GM19238 (cell line): ENCODE measurements around the gene ZFPL1.

Source experiments
- DNase-seq: peaks from one replicate; pipeline ENCODE4 v3.0.0; 2011; ENCODE audit warnings: low spot score; ENCODE audit not compliant: insufficient read length

Gene ZFPL1

DNA sequence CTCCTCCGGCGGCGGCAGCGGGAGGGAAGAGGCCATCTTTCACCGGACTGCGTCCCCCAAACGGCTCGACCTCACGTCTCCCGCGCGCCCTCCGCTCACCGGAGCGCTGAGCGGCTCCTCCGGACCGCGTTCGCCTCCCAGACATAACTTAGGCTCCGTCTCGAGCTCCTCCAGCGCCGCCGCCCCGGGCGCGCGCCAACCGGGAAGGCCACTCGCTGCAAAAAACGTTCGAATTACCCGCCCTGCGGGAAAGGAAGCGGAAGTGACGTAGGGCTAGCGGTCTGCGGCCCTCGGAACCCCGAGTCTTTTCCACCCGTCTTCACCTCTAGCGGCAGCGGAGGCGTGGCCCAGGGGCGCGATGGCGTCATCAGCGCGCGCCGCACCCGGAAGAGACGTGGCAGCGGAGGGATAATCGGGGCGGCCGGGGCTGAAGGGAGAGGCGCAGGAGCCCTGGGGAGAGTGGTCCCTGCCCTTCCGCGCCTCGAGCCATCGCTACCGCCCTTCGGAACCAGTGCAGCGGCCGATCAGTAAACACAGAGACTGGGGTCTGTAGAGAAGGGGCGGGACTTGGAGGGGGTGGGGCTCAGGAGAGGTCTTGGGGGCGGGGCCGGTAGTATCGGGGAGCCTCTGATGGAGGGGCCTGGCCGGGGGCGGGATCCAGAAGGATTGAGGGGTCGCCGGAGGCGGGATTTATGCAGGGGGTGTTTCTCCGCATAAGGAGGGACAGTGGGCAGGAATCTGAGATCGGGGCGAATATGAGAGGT, at the start of gene ZFPL1, which contains the start of gene CDCA5:
Gene ZFPL1, plus strand, starts transcription at position 389 of the 764 bp plus-strand sequence. CDS start 477 bp downstream, outside the sequence.
Gene CDCA5, minus strand, starts transcription at position 207 of the 764 bp plus-strand sequence. Its CDS starts 62 bp downstream, at position 145.
- peak; percentile 99 for DNase-seq

DNA sequence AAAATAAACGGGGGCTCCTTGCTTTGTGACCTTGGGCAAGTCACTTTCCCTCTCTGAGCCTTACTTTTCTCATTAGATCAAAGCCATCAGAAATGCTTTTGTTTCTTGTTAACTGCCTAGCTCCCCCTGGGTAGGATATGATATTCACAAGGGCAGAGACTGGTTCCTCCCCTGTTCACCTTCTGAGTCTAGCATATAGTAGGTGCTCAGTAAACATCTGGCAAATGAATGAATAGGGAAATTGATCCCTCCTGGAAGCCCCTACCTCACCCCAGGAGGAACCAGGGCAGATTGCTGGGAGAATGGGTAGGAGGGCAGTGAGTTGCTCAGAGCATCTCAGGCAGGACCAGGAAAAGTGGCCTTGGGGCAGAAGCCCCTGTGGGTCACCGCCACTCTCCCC, 49.6 kb upstream of the ZFPL1 start:
- DNase-seq, result no peak

DNA sequence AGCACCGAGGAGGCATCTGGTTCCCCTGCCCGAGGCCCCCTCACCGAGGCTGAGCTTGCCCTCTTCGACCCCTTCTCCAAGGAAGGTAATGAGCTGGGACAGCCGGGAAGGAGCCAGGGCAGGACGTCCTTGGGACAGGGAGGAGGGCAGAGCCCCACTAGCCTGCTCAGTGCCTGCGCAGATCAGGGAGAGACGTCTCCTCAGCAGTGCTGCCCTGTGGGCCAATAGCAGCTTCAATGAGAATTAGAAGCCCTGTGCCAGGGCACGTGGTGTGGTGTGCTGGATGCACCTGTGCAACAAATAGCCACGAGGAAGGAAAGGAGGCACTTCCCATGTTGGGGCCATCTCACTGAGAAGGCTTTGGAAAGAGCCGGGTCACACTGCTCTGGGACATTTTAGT, 48.4 kb upstream of the ZFPL1 start:
- no peak for DNase-seq

DNA sequence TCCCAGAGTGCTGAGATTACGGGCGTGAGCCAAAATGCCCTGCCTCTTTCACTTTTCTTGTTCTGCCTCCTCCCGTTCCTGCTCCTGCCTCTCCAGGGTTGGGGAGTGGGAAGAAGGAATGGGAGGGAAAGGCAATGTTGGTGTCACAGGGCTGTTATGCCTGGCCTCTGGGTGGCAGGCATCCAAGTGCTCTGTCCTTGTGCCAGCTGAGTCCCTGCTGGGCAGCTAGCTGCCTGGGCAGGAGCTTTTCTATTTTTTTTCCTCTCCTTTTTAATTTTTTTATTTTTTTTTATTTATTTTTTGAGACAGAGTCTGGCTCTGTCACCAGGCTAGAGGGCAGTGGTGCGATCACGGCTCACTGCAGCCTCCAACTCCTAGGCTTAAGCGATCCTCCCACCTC, 47.1 kb upstream of the ZFPL1 start:
- no peak for DNase-seq

DNA sequence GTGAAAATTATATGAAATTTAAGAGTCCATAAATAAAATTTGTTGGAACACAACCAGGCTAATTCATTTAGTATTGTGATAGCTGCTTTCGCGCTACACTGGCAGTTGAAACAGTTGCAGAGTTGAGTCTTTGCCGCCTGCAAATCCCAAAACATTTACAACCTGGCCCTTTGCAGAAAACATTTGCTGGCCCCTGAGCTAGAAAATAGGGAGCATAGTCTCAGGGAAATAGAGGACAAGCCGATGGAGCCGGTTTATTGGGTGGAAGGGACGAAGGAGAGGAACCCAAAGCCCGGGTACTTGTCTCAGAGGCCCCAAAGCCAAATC, 43.5 kb upstream of the ZFPL1 start:
- no peak for DNase-seq

DNA sequence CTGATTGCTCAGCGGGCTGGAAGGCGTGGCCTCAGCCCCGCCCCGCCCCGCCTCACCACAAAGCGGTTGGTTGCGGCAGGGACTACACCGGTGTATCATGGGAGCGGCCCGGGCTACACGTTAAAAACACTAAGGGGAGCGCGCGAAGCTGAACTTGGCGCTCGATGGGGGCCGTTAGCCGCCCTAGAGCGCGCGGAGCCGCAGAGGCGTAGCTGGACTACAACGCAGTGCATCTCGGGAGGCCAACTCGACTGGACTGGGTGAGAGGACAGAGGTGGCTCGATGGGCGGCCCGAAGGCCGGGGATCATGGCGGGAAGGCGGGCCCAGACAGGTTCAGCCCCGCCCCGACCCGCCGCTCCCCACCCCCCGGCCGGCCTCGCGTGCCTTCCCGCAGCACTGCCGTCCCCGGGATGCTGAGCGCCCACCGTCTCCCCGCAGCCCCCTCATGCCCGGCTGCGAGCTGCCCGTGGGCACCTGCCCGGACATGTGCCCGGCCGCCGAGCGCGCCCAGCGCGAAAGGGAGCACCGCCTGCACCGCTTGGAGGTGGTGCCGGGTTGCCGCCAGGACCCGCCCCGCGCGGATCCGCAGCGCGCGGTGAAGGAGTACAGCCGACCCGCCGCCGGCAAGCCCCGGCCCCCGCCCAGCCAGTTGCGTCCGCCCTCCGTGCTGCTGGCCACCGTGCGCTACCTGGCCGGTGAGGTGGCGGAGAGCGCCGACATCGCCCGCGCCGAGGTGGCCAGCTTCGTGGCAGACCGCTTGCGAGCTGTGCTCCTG, 43.0 kb upstream of the ZFPL1 start, which contains the start of gene SAC3D1:
Gene SAC3D1, plus strand, starts transcription at position 364 of the 776 bp plus-strand sequence. Its CDS starts 83 bp downstream, at position 447.
- peak; percentile 98 for DNase-seq

DNA sequence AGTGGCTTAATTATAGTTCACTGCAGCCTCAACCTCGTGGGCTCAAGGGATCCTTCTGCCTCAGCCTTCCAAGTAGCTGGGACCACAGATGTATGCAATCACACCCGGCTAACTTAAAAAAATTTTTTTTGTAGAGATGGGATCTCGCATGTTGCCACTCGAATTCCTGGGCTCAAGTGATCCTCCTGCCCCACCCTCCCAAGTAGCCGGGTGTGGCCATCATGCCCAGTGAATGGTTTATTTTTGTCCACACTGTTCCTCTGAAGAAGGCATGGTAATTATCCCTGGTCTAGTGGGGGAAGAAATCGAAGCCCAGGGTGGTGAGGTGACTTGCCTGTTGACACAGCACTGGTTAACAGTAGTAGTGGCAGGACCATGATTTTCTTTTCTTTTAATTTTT, 41.1 kb upstream of the ZFPL1 start:
- no peak for DNase-seq

DNA sequence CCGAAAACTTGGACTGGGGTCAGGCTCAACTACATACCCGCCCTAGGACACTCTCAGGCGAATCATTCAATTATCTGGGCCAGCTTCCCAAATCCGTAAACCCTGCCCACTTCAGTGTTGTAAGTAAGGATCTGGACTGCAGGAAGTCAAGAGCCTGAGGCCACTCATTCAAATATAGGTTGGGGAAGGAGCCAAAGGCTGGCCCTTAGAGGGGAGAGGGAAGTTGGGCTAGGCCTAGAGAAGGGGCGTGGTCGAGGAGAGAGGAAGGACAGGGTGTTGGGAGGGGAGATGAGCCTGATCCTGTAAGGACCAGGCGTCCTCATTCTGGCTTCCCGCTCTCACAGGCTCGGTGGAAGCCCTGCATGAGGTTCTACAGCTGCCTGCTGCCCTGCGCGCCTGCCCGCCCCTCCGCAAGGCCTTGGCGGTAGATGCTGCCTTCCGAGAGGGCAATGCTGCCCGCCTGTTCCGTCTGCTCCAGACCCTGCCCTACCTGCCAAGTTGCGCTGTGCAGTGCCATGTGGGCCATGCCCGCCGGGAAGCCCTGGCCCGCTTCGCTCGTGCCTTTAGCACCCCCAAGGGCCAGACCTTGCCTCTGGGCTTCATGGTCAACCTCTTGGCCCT, 40.0 kb upstream of the ZFPL1 start:
- no peak for DNase-seq

DNA sequence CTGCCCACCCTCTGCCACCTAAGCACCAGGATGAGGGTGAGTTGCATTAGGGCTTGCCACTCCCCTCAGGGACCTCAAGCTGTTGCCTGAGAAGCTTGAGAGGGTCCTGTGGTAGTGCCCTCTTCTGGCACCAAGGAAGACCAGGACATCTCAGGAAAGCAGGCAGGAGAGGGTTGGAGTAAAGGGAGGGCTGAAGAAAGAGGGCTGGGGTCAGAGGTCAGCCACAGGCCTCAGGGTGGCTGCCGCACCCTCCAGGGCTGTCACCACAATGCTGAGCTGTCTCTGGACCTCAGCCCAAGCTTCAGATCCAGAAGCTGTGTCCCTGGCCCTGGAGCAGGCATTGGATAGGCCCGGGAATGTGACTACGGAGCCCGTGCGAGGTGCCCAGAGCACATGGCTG, 39.0 kb upstream of the ZFPL1 start:
- DNase-seq, result no peak

DNA sequence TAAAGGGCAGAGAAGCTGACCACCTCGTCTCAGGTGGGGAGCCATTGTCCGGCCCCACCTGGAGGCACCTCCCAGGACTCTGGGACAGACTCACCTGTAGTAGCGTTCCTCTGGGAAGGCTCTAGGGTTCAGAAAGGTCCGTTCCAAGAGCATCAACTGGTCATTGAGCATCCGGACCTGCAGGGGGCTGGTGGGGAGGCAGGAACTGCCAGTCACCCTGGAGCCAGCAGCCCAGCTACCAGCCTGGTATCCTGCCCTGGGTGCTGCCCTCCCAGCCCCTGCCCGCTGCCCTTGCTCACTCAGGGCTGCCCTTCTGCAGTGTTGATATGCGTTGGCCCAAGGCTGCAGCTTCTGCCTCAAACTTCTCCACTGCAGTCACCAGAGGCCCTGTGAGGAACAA, 38.3 kb upstream of the ZFPL1 start:
- DNase-seq, result no peak

DNA sequence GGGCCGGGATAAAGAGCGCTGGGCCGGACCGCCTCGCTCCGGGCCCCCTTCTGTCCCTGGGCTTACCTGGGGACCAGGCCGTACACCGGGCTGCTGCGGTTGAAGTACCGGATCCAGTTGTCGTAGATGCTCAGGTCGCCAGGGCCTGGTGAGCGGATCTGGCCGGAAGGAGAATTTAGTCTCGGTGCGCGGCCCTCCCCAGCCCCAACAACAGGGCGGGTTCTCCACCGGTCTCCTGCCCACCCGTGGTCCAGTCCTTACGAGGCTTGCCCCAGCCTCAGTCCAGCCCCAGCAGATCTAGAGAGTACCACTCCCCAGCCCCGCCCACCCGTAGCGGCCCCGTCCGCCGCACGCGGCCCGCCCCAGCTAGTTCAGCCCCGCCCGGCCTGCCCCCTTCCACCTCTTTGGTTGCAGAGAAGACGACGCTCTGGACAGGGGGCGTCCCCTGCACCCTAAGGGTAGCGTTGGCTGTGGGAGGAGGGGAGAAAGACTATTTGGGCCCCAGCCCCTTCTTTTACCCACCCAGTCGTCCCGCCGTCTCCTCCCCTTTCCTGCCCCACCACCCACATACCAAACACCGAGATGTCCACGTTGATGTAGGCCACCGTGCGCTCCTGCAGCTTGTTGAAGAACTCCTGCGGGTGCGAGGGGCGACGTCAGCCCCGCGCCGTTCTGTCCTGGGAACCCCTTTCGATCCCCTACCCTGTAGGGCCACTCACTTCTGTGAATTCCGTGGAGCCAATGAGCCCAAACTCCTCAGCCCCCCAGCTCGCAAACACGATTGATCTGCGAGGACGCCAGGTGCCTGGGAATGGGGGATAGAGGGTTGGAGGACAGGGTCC, 36.2 kb upstream of the ZFPL1 start:
- peak; percentile 45 for DNase-seq

DNA sequence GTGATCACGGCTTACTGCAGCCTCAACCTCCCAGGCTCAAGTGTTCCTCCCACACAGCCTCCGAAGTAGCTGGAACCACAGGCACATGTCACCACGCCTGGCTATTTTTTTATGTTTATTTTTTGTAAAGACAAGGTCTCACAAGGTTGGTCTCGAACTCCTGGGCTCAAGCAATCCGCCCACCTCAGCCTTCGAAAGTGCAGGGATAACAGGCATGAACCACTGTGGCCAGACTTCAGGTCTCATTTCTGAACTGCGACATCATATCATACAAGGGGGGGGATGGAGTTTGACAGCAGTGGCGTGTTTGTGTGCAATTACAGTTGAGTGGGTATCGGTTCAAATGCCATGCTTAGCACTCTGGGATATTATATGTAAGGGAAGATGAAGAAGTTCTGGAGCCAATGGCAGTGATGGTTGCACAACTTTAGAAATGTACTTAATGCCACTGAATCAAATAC, 32.6 kb upstream of the ZFPL1 start:
- DNase-seq, result no peak

DNA sequence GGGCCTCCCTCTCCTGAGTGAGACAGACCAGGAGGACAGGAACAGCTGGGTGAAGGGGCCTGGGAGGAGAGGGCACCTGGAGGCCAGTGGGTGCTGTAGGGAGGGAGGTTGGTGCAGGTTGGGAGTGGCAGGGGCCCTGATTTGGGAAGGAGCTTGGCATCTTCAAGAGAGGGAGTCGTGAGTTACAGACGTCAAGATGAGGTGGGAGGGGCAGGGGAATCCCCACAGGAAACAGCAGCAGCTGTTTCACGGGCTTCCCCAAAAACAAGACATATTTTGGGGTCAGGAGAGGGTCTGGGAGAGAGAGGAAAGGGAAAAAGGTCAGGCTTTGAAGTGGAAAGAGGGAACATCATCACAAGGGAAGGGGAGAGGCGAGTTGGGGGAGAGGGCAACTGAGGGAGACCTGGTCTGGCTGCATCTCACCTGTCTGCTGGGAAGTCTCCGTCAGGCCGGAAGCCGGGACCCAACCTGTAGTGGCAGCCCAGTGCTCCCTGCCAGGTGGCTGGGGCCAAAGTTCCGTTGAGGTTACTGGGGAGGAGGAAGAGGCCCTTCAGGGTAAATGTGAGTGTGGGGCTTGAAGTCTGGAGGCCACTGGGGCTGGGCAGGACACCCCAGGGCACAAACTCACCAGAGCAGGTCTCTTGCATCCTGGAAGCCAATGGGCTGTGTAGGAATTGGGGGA, 30.1 kb upstream of the ZFPL1 start:
- DNase-seq, result peak; percentile 44

DNA sequence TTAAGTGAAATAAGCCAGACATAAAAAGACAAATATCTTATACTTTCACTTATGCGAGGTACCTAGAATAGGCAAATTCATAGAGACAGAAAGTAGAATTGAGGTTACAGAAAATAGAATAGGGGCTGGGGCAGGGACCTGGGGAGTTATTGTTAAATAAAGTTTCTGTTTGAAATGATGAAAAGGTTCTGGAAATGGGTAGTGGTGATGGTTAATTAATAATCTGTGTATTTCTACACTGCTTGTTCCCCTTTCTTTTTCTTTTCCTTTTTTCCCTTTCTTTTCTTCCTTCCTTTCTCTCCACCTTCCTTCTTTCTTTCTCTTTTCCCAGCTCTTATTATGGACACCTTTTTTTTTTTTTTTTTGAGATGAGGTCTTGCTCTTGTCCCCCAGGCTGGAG, 28.5 kb upstream of the ZFPL1 start:
- peak; percentile 36 for DNase-seq

DNA sequence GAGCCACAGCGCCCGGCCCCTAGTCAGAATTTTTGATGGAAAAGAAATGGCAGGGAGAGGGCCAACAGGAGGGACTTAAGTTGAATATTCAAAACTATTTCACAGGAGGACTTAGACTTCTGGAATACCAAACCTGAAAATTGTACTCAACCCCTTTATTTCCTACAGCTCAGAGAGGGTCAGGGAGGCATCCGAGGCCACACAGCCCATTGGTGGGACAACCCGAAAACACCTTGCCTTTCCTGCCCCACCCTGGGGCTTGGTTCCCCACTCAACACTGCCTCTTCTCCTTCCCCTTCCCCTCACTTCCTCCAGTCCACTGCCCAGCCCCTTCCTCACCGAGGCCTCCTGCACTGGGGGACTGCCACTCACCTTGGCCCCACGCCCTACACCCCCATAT, 27.0 kb upstream of the ZFPL1 start:
- DNase-seq, result no peak

DNA sequence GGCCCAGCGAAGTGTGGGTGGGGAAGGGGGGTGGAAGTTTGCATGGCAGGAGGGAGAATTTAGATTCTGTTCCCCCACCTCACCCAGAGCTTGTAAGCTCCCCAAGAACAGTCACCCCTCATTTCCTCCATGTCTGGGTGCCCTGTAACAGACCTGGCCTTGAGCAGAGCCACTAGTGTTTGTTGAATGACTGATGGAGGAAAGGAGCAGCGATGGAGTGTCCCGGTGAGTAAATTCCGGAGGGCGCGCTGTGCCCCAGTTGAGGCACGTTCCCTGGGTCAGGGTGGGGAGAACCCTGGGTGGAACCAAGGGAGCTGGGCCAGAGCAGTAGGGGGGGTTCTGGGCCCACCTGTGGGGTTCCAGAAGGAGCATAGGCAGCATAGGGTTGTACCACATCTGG, 26.5 kb upstream of the ZFPL1 start:
- no peak for DNase-seq

DNA sequence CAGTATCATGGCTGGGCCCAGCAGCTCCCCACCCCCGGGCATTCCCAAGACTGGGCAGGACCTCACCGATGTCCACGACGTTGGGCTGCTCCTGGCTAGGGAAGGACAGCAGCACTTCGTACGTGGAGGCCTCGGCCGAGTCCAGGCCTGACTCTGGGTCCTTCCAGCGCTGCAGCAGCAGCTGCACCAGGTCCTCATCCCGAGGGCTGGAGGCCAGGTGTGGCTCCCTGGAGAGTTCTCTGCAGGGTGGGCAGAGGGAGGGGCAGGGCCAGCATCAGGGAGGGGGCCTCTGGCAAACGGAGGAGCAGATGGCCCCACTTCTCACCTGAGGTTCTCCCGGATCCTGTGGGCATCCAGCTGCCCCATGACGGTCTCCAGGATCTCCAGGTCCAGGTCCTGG, 26.0 kb upstream of the ZFPL1 start:
- no peak for DNase-seq

DNA sequence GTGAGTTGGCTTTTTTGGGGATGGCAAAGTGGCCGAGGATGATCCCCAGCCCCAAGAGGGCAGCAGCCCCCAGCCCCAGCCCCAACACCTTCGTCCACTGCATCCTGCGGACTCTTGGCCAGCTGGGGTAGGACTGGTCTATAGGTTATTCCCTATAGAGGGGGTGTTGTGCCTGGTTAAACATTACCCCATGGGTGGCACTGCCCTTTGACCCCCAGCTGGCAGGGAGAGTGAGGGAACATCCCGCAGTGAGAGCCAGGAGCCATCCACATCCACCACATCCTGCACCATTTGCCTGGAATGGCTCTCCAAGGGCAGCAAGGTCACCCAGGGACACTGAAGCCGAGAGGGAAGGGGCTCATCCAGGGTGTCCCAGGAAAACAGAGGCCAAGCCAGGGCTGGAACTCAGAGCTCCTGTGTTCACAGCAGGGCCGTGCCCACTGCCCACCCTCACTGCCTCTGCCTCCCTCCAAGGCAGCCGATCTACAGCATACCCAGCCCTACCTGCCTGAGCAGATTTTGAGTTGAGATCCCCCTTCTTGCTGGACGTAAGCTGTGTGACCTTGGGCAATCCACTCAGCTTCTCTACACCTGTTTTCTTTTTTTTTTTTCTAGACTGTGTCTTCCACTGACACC, 25.5 kb upstream of the ZFPL1 start, which contains the start of gene NAALADL1:
Gene NAALADL1, minus strand, starts transcription at position 135 of the 636 bp plus-strand sequence. Its CDS starts 32 bp downstream, at position 103.
- DNase-seq, result no peak

DNA sequence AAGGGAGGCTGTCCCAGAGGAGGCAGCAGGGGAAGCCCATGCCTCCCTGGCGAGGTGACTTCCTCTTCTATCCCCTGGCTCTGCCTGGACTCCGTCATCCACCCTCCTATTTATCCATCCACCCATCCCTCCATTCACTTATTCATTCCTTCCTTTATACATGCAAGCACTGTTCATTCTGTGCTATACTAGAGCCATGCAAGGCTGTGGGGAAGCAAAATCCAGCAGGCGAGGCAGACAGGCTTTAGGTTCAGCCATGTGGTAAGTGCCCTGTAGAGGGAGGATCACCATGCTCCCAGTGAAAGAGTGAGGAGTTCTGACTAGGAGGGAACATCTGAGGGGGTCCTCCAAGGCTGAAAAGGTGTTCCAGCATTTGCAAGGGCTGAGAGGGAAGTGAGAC, 24.5 kb upstream of the ZFPL1 start:
- DNase-seq, result no peak
